ENCODE data around the gene GRAMD2B. TPM values are rescaled to one million over a fixed set of nuclear protein-coding genes. Genes with fewer than 3 reads are reported as not detected.
"Not testable (repeated sequence)": the region's sequence is repeated elsewhere in the genome, so short reads cannot be mapped to it uniquely, and the experiment has no call there.

The GRAMD2B gene
- total RNA-seq, 1 experiment from 2014 or later = 33.6 TPM

GRCh38 chr5:126468091-126468490 lies 44.9 kb downstream of the GRAMD2B start:
- H3K4me2 ChIP-seq (ENCODE audit: low read length) = no peak overlapping the region
- peaks cover under 1% of the 10 kb centered on the region; the same call in 1 of the 2 replicates for H3K79me2 ChIP-seq (ENCODE audit: low read length)
- no TSS peak for BruUV-seq (replicated peaks)
- H3K27ac ChIP-seq (ENCODE audit: low read length) = no peak overlapping the region
- peaks cover 20% of the 10 kb centered on the region for H3K4me1 ChIP-seq (ENCODE audit: insufficient read depth, low read length)
- DNase-seq (no peak), ATAC-seq (no peak)
- H4K20me1 ChIP-seq (ENCODE audit: low read length) = no peaks in the 10 kb centered on the region
- no peak for TF ChIP-seq EZH2 (IDR thresholded peaks at IDR 0.05; ENCODE audit: low read length, unreplicated experiment)
- TF ChIP-seq, protein P1, sequence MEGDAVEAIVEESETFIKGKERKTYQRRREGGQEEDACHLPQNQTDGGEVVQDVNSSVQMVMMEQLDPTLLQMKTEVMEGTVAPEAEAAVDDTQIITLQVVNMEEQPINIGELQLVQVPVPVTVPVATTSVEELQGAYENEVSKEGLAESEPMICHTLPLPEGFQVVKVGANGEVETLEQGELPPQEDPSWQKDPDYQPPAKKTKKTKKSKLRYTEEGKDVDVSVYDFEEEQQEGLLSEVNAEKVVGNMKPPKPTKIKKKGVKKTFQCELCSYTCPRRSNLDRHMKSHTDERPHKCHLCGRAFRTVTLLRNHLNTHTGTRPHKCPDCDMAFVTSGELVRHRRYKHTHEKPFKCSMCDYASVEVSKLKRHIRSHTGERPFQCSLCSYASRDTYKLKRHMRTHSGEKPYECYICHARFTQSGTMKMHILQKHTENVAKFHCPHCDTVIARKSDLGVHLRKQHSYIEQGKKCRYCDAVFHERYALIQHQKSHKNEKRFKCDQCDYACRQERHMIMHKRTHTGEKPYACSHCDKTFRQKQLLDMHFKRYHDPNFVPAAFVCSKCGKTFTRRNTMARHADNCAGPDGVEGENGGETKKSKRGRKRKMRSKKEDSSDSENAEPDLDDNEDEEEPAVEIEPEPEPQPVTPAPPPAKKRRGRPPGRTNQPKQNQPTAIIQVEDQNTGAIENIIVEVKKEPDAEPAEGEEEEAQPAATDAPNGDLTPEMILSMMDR (conservative IDR thresholded peaks at IDR 0.05; ENCODE audit: low read depth, low read length) = no peak
- no peak for TF ChIP-seq EZH2phosphoT487 (IDR thresholded peaks at IDR 0.05; ENCODE audit: borderline replicate concordance, low read length)
- no peak overlapping the region for H3K9ac ChIP-seq (ENCODE audit: low read length)
- H3K27me3 ChIP-seq (ENCODE audit: low read length) = no peaks in the 10 kb centered on the region
- no peaks in the 10 kb centered on the region for H3K9me2 ChIP-seq (replicated peaks; ENCODE audit: low read length)
- H3K4me3 ChIP-seq (ENCODE audit: low read length) = no peak overlapping the region
- ChIA-PET POLR2A (ENCODE audit: unreplicated experiment) (no interaction called here), CTCF (no interaction called here)
- H3K36me3 ChIP-seq (ENCODE audit: low read depth, low read length) = peaks cover 16% of the 10 kb centered on the region
- no peak overlapping the region for H2AFZ ChIP-seq (ENCODE audit: low read length)
- intact Hi-C loops (cut with micrococcal nuclease) = no loop called here
- no peaks in the 10 kb centered on the region for H3K9me3 ChIP-seq (ENCODE audit: low read length)
- H3F3A ChIP-seq (ENCODE audit: low read length, unreplicated experiment) = no peaks in the 10 kb centered on the region

DNA sequence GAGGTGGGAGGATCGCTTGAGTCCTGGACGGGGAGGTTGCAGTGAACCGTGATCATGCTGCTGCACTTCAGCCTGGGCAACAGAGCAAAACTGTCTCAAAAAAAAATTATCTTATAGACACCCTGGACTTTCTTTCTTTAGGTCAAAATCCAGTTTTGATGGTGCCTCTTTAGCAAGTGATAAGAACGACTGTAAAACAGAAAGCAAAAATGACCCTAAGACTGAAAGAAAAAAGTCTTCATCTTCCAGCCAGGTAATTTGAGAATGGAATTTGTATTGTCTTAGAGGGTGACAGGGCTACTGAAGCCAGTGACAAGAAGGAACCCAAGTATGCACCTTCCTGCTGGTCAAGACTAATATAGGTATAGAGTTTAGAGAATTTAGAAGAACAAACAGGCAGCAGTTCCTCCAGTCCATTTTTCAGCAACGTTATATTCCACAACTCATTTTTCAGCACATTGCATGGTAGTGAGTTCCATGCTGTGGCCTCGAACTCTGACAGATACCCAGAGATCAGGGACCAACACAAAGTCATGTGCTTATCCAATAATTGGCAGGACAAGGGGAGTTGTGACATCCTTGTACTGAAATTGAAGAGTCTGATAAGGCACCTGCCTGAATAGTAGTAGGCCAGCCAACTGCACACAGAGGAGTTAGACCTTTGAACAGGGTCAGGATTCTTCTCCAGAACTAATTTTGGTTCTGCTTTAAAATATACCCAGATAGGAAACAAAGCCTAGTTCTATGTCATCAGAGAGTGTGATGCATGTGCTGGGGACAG lies 46.5 kb downstream of the GRAMD2B start:
- no peak for DNase-seq
- Histone ChIP-seq H3K9me3 (ENCODE audit: low read length) (no peaks in the 10 kb centered on the region), H3K27ac (ENCODE audit: low read length) (no peak overlapping the region), H3F3A (ENCODE audit: low read length, unreplicated experiment) (no peaks in the 10 kb centered on the region), H3K4me1 (ENCODE audit: insufficient read depth, low read length) (peaks cover 20% of the 10 kb centered on the region), H3K4me2 (ENCODE audit: low read length) (no peak overlapping the region), H4K20me1 (ENCODE audit: low read length) (no peaks in the 10 kb centered on the region), H3K36me3 (ENCODE audit: low read depth, low read length) (peaks cover 28% of the 10 kb centered on the region), H3K9ac (ENCODE audit: low read length) (no peak overlapping the region), H2AFZ (ENCODE audit: low read length) (no peak overlapping the region), H3K79me2 (ENCODE audit: low read length) (no peaks in the 10 kb centered on the region), H3K27me3 (ENCODE audit: low read length) (no peaks in the 10 kb centered on the region), H3K9me2 (replicated peaks; ENCODE audit: low read length) (no peaks in the 10 kb centered on the region), H3K4me3 (ENCODE audit: low read length) (no peak overlapping the region)
- BruUV-seq (replicated peaks) = no TSS peak
- ChIA-PET CTCF (no interaction called here), POLR2A (ENCODE audit: unreplicated experiment) (no interaction called here)
- TF ChIP-seq, protein P1 (conservative IDR thresholded peaks at IDR 0.05; ENCODE audit: low read depth, low read length) = no peak
- TF ChIP-seq EZH2 (IDR thresholded peaks at IDR 0.05; ENCODE audit: low read length, unreplicated experiment) (no peak), EZH2phosphoT487 (IDR thresholded peaks at IDR 0.05; ENCODE audit: borderline replicate concordance, low read length) (no peak)
- intact Hi-C loops (cut with micrococcal nuclease) = no loop called here
- no peak for ATAC-seq

DNA sequence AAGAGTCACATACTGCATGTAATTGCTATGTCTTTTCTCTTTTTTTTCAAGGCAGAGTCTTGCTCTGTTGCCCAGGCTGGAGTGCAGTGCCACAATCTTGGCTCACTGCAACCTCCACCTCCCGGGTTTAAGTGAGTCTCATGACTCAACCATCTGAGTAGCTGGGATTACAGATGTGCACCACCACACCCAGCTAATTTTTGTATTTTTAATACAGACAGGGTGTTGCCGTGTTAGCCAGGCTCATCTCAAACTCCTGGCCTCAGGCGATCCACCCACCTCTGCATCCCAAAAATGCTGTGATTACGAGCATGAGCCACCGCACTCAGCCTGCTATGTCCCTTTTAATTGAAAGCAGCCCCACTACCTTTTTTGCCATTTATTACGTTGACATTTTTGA lies 47.3 kb downstream of the GRAMD2B start:
- H3K4me1 ChIP-seq (ENCODE audit: insufficient read depth, low read length) = peaks cover 20% of the 10 kb centered on the region
- H3F3A ChIP-seq (ENCODE audit: low read length, unreplicated experiment); H3K4me2 ChIP-seq (ENCODE audit: low read length); H3K27me3 ChIP-seq (ENCODE audit: low read length); intact Hi-C loops (cut with micrococcal nuclease); H3K9me2 ChIP-seq (replicated peaks; ENCODE audit: low read length); H3K9ac ChIP-seq (ENCODE audit: low read length); H3K79me2 ChIP-seq (ENCODE audit: low read length); H3K4me3 ChIP-seq (ENCODE audit: low read length); H4K20me1 ChIP-seq (ENCODE audit: low read length); BruUV-seq (replicated peaks); ATAC-seq; H3K9me3 ChIP-seq (ENCODE audit: low read length); H3K27ac ChIP-seq (ENCODE audit: low read length); POLR2A ChIA-PET (ENCODE audit: unreplicated experiment); H2AFZ ChIP-seq (ENCODE audit: low read length); DNase-seq: not testable (repeated sequence)
- peaks cover 32% of the 10 kb centered on the region for H3K36me3 ChIP-seq (ENCODE audit: low read depth, low read length)
- CTCF ChIA-PET = interaction anchor here (0.5 kb wide), 1 partner anchor 132 kb away, joined by 3 read pairs; no protein-coding TSS in a partner anchor
